Suprapubic skin (tissue), 4 donors: ENCODE data around the gene HMGCLL1. TPM values are rescaled to one million over a fixed set of nuclear protein-coding genes. Genes with fewer than 3 reads are reported as not detected.

Experiments used
- DNase-seq, 2 donors: peaks; one replicate each; pipeline ENCODE4 v3.0.0-alpha.2; 2019; ENCODE audit warnings: low spot score in 2 of 2
- H3K27ac ChIP-seq: fragments of 200-600 bp; sonication (generic); one replicate; pipeline ENCODE4 v1.5.1; 2019
- H3K27me3 ChIP-seq: fragments of 200-600 bp; sonication (generic); one replicate; pipeline ENCODE4 v1.5.1; 2019
- H3K36me3 ChIP-seq: fragments of 200-600 bp; sonication (generic); one replicate; pipeline ENCODE4 v1.5.1; 2019
- H3K4me1 ChIP-seq: fragments of 200-600 bp; sonication (generic); one replicate; pipeline ENCODE4 v1.5.1; 2019
- H3K4me3 ChIP-seq: fragments of 200-600 bp; sonication (generic); one replicate; pipeline ENCODE4 v1.5.1; 2019; ENCODE audit warnings: mild to moderate bottlenecking
- H3K9me3 ChIP-seq: fragments of 200-600 bp; sonication (generic); one replicate; pipeline ENCODE4 v1.5.1; 2019
- EP300 ChIP-seq: sonication (generic); formaldehyde crosslinking; IDR thresholded peaks from one replicate; pipeline ENCODE4 v1.6.1; 2017; ENCODE audit warnings: antibody characterized with exemption
- POLR2A ChIP-seq, 2 donors: fragments of 450-650 bp; IDR thresholded peaks; one replicate each; pipeline ENCODE4 v1.6.1; 2017; ENCODE audit warnings: antibody characterized with exemption in 2 of 2, mild to moderate bottlenecking in 2 of 2, moderate library complexity in 2 of 2
- POLR2AphosphoS5 ChIP-seq, 3 donors: sonication (generic); formaldehyde crosslinking; IDR thresholded peaks; one replicate each; pipeline ENCODE4 v1.6.1; 2017; ENCODE audit warnings: antibody characterized with exemption in 3 of 3
- WGBS: methylation state at CpG from one replicate; pipeline ENCODE4 v1.1.5; 2018; 5-methylcytosine and 5-hydroxymethylcytosine counted together
- total RNA-seq, 4 donors: library from RNA; depleted of rRNA; stranded (reverse); fragments of >200 nt; gene quantifications; one replicate each; pipeline ENCODE4 v1.1.0, GENCODE V29; 2016
- TF ChIP-seq, protein P1 (sequence below), 2 donors: fragments of 200-600 bp in 1 of 2; fragments of 450-650 bp in 1 of 2; sonication (generic) in 1 of 2; IDR thresholded peaks; one replicate each; pipeline ENCODE4 v1.5.1; 2016 to 2019; ENCODE audit warnings: antibody characterized with exemption in 2 of 2, mild to moderate bottlenecking in 1 of 2, moderate library complexity in 1 of 2

Gene HMGCLL1
- total RNA-seq, 4 donors from 2014 or later: 0.23 to 0.62 TPM; not detected in 2

DNA sequence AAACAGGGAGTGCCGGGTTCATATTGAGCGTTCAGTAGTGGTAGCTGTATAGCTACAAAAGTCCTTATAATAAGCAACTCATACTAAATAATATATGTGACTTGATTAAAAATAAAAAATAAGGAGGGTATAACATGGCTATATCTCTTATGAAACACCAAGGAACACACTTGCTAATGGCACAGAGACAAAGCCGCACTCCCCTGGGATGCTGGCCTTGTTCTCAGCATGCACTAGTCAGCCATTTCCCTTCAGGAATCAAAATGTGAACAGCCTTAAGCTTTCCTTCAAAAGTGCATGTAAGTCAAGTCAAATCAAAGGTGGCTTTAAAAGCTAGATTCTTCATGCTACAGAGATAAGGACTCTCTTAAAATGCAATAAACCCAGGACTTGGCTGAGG lies 9.4 kb downstream of the HMGCLL1 start:
- no peak overlapping the region for H3K4me3 ChIP-seq
- no peaks in the 10 kb centered on the region for H3K9me3 ChIP-seq
- peaks cover 5% of the 10 kb centered on the region for H3K4me1 ChIP-seq
- 90% methylated on average over 3 of the region's 3 CpGs for WGBS
- no peaks in the 10 kb centered on the region for H3K27me3 ChIP-seq
- no peak overlapping the region for H3K27ac ChIP-seq
- no peak for DNase-seq
- TF ChIP-seq POLR2A (IDR thresholded peaks at IDR 0.05): no peak
- TF ChIP-seq EP300: no peak
- TF ChIP-seq, protein P1, sequence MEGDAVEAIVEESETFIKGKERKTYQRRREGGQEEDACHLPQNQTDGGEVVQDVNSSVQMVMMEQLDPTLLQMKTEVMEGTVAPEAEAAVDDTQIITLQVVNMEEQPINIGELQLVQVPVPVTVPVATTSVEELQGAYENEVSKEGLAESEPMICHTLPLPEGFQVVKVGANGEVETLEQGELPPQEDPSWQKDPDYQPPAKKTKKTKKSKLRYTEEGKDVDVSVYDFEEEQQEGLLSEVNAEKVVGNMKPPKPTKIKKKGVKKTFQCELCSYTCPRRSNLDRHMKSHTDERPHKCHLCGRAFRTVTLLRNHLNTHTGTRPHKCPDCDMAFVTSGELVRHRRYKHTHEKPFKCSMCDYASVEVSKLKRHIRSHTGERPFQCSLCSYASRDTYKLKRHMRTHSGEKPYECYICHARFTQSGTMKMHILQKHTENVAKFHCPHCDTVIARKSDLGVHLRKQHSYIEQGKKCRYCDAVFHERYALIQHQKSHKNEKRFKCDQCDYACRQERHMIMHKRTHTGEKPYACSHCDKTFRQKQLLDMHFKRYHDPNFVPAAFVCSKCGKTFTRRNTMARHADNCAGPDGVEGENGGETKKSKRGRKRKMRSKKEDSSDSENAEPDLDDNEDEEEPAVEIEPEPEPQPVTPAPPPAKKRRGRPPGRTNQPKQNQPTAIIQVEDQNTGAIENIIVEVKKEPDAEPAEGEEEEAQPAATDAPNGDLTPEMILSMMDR (IDR thresholded peaks at IDR 0.05): no peak
- TF ChIP-seq POLR2AphosphoS5 (IDR thresholded peaks at IDR 0.05): no peak
- H3K36me3 ChIP-seq: no peaks in the 10 kb centered on the region

DNA sequence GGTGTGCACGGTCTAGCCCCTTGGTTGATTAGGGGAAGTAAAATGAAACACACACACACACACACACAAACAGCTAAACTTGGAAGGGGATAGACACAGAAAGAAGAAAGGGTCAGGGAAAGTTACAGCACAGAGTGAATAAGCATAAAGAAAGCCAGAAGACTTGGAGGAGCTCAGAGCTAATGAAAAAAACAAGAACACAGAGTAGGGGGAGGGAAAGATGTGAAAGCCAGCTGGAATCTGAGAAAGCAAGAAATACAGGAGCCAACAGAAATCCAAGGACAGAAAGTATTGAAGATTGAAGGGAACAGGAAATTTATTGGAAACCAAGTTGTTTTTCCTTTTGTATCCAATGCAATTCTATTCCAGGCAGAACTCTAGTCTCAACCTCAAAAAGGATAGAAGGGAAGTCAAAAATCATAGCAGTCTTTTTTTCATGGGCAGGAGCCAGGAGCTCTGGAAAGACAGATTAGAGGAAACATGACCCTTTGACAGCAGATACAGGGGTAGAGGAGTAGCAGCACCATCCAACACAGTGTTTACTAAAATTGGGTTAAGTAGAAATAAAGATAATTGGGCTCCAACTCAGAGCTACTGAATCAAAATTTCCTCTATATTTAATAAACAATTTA lies 10.1 kb downstream of the HMGCLL1 start:
- H3K27ac ChIP-seq: peak overlapping the region; percentile 29
- no peak for DNase-seq

DNA sequence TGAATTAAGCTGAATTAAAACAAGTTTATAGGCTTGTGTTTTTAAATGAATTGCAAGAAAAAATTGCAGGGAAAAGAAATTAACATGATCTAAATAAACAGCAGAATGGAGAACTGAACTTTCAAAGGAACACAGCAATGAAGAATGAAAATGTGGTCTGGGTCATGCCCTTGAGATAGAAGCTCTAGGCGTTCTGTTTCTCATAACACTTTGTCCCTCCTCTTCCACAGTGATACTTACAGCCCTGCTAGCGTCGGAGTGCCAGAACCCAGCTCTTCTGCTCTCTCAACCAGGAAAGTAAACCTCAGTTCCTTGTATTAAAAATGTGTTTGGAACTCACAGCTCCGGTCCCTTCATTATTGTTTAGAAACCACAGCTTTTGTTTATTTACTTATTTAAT lies 11.4 kb downstream of the HMGCLL1 start:
- H3K27me3 ChIP-seq: no peaks in the 10 kb centered on the region
- H3K27ac ChIP-seq: no peak overlapping the region
- WGBS: 49% methylated on average over 4 of the region's 4 CpGs
- no peak overlapping the region for H3K4me3 ChIP-seq
- H3K36me3 ChIP-seq: no peaks in the 10 kb centered on the region
- H3K9me3 ChIP-seq: no peaks in the 10 kb centered on the region
- peaks cover 5% of the 10 kb centered on the region for H3K4me1 ChIP-seq
- no peak for DNase-seq
- TF ChIP-seq POLR2A (IDR thresholded peaks at IDR 0.05): no peak
- no peak for TF ChIP-seq POLR2AphosphoS5 (IDR thresholded peaks at IDR 0.05)
- TF ChIP-seq, protein P1 (IDR thresholded peaks at IDR 0.05): no peak
- TF ChIP-seq EP300: no peak

More for the DNA sequence above, 10.1 kb downstream of the HMGCLL1 start:
- H3K9me3 ChIP-seq: no peaks in the 10 kb centered on the region
- H3K4me3 ChIP-seq: no peak overlapping the region
- TF ChIP-seq, protein P1 (IDR thresholded peaks at IDR 0.05): no peak
- no peak for TF ChIP-seq EP300
- no peak for TF ChIP-seq POLR2A (IDR thresholded peaks at IDR 0.05)
- no peak for TF ChIP-seq POLR2AphosphoS5 (IDR thresholded peaks at IDR 0.05)
- H3K27me3 ChIP-seq: no peaks in the 10 kb centered on the region
- H3K36me3 ChIP-seq: no peaks in the 10 kb centered on the region
- peaks cover 5% of the 10 kb centered on the region for H3K4me1 ChIP-seq
- 56% methylated on average over 1 of the region's 1 CpG for WGBS

DNA sequence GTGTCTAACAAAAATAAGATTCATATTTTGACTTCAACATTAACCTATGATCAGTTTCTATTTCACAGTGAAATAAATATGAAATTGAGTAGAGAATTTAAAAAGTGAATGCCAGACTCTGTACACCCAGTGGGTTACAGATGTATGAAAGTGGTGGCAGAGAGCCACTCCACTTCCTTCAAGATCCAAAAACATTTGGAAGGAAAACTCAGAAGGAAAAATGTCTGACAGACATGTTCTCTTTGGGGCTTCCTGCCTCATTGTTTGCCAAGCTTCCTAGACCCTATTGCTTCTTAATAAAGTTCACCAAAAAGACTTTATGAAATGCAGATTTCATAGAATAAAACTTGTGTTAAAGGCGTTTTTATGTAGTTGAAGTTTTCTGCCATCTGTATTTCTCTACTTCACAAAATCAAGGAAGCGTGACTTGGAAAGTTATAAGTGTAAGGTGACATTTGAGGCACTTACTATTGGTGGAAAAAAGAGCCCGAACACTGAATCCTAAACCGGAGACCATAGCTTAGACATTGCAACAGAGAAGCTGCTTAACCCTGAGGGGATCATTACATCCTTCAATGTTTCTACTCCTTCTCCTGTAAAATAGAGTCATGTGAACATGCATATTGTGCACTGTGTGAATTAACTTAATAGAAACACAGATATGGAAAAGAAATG lies 12.8 kb downstream of the HMGCLL1 start:
- Histone ChIP-seq H3K36me3 (no peaks in the 10 kb centered on the region), H3K9me3 (no peaks in the 10 kb centered on the region), H3K27ac (no peak overlapping the region), H3K4me3 (no peak overlapping the region), H3K4me1 (peaks cover 5% of the 10 kb centered on the region), H3K27me3 (no peaks in the 10 kb centered on the region)
- WGBS: 64% methylated on average over 4 of the region's 4 CpGs
- TF ChIP-seq, protein P1 (IDR thresholded peaks at IDR 0.05): no peak
- TF ChIP-seq POLR2A (IDR thresholded peaks at IDR 0.05): no peak
- no peak for DNase-seq

DNA sequence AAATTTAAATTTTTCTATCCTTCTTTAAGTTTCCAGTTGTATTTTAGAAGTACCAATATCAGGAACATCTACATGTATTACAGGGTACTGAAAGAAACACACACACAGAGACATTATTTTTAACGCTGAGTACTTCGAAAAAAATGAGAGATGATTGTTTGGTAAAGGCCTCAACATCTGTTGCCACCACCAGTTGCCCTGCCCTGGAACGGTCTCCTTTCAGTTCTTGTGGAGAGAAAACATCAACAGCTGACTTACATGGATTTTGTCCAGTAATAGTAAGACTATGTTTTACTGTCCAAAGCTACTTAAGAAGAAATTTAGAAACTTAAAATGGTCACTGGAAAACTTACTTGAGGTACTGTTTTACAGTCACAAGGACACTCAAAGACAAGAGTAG lies 16.7 kb downstream of the HMGCLL1 start:
- WGBS: 55% methylated on average over 3 of the region's 3 CpGs
- H3K27me3 ChIP-seq: no peaks in the 10 kb centered on the region
- TF ChIP-seq POLR2A (IDR thresholded peaks at IDR 0.05) (no peak), EP300 (no peak), POLR2AphosphoS5 (IDR thresholded peaks at IDR 0.05) (no peak)
- TF ChIP-seq, protein P1 (IDR thresholded peaks at IDR 0.05): no peak
- no peak for DNase-seq
- no peaks in the 10 kb centered on the region for H3K4me1 ChIP-seq
- H3K4me3 ChIP-seq: no peak overlapping the region
- H3K27ac ChIP-seq: no peak overlapping the region
- H3K9me3 ChIP-seq: no peaks in the 10 kb centered on the region
- H3K36me3 ChIP-seq: no peaks in the 10 kb centered on the region
